Measurements from ENCODE around the gene TMEM87B. TPM values are rescaled to one million over a fixed set of nuclear protein-coding genes. Genes with fewer than 3 reads are reported as not detected.

Gene TMEM87B
- total RNA-seq, 4 donors from 2014 or later, result 11.9 to 20.1 (median 18.2) TPM

GRCh38 chr2:112150851-112151250 is 95.8 kb downstream of the TMEM87B start:
- Histone ChIP-seq H3K9me3 (no peaks in the 10 kb centered on the region), H3K36me3 (no peaks in the 10 kb centered on the region), H3K27me3 (no peaks in the 10 kb centered on the region), H3K4me3 (no peak overlapping the region), H3K4me1 (no peaks in the 10 kb centered on the region), H3K27ac (peak overlapping the region in 1 of 4 donors; percentile 64)
- 83 to 86% methylated on average over 11 of the region's 11 CpGs for WGBS, 2 donors
- DNase-seq (ENCODE audit: low spot score in 2 of 2), result no peak
- TF ChIP-seq POLR2A (IDR thresholded peaks at IDR 0.05), result no peak
- no peak for TF ChIP-seq EP300 (IDR thresholded peaks at IDR 0.05)
- no peak for TF ChIP-seq CTCF (IDR thresholded peaks at IDR 0.05)

GRCh38 chr2:112151271-112151670 is 96.2 kb downstream of the TMEM87B start:
- Histone ChIP-seq H3K4me3 (no peak overlapping the region), H3K4me1 (no peaks in the 10 kb centered on the region), H3K27ac (no peak overlapping the region), H3K9me3 (no peaks in the 10 kb centered on the region), H3K27me3 (no peaks in the 10 kb centered on the region), H3K36me3 (no peaks in the 10 kb centered on the region)
- WGBS, 2 donors, result 73 to 86% methylated on average over 5 of the region's 5 CpGs
- TF ChIP-seq CTCF (IDR thresholded peaks at IDR 0.05), result no peak
- no peak for TF ChIP-seq POLR2A (IDR thresholded peaks at IDR 0.05)
- no peak for TF ChIP-seq EP300 (IDR thresholded peaks at IDR 0.05)
- no peak for DNase-seq (ENCODE audit: low spot score in 2 of 2)

- TF ChIP-seq EP300 (IDR thresholded peaks at IDR 0.05), result no peak
- TF ChIP-seq POLR2A (IDR thresholded peaks at IDR 0.05), result no peak
- no peak for TF ChIP-seq CTCF (IDR thresholded peaks at IDR 0.05)
- no peaks in the 10 kb centered on the region for H3K4me1 ChIP-seq
- no peak for DNase-seq (ENCODE audit: low spot score in 2 of 2)
- 95% methylated on average over 18 of the region's 18 CpGs for WGBS, 2 donors
- no peaks in the 10 kb centered on the region for H3K27me3 ChIP-seq
- no peaks in the 10 kb centered on the region for H3K36me3 ChIP-seq
- H3K4me3 ChIP-seq, result no peak overlapping the region
- no peak overlapping the region for H3K27ac ChIP-seq
- H3K9me3 ChIP-seq, result no peaks in the 10 kb centered on the region
Observed at GRCh38 chr2:112151701-112152440, 96.8 kb downstream of the TMEM87B start.

GRCh38 chr2:112152476-112153178 is 97.6 kb downstream of the TMEM87B start:
- H3K36me3 ChIP-seq, result no peaks in the 10 kb centered on the region
- 90 to 91% methylated on average over 10 of the region's 10 CpGs for WGBS, 2 donors
- no peak overlapping the region for H3K4me3 ChIP-seq
- H3K4me1 ChIP-seq, result no peaks in the 10 kb centered on the region
- no peak for DNase-seq (ENCODE audit: low spot score in 2 of 2)
- H3K27ac ChIP-seq, result no peak overlapping the region
- H3K27me3 ChIP-seq, result no peaks in the 10 kb centered on the region
- no peak for TF ChIP-seq CTCF (IDR thresholded peaks at IDR 0.05)
- no peak for TF ChIP-seq EP300 (IDR thresholded peaks at IDR 0.05)
- TF ChIP-seq POLR2A (IDR thresholded peaks at IDR 0.05), result no peak
- no peaks in the 10 kb centered on the region for H3K9me3 ChIP-seq

GRCh38 chr2:112153179-112153490 is 98.1 kb downstream of the TMEM87B start:
- Histone ChIP-seq H3K27ac (no peak overlapping the region), H3K4me3 (no peak overlapping the region), H3K4me1 (no peaks in the 10 kb centered on the region), H3K27me3 (no peaks in the 10 kb centered on the region), H3K36me3 (no peaks in the 10 kb centered on the region), H3K9me3 (no peaks in the 10 kb centered on the region)
- 85 to 88% methylated on average over 12 of the region's 12 CpGs for WGBS, 2 donors
- TF ChIP-seq EP300 (IDR thresholded peaks at IDR 0.05), result no peak
- TF ChIP-seq POLR2A (IDR thresholded peaks at IDR 0.05), result no peak
- TF ChIP-seq CTCF (IDR thresholded peaks at IDR 0.05), result no peak
- DNase-seq (ENCODE audit: low spot score in 2 of 2), result no peak

Data from tibial nerve (tissue), 4 donors.